Liver (tissue), 9 donors: ENCODE measurements around the gene RSPH6A. TPM values are rescaled to one million over a fixed set of nuclear protein-coding genes. Genes with fewer than 3 reads are reported as not detected.

Experiments
- DNase-seq: peaks from one replicate; pipeline ENCODE4 v3.0.0-alpha.2; 2017; ENCODE audit warnings: low spot score
- H3K27ac ChIP-seq, 2 donors: one replicate each; pipeline ENCODE4 v1.7.0; 2013; ENCODE audit warnings: inconsistent platforms in 2 of 2, low read length in 2 of 2, control low read depth in 1 of 2, low read depth in 1 of 2, mild to moderate bottlenecking in 1 of 2
- H3K27me3 ChIP-seq, 4 donors: one replicate each; pipeline versions ENCODE4 v1.6.1 to v1.7.0; 2013; ENCODE audit warnings: low read length in 3 of 4, inconsistent platforms in 1 of 4, mild to moderate bottlenecking in 1 of 4, moderate library complexity in 1 of 4; ENCODE audit not compliant: control insufficient read depth in 4 of 4, insufficient read depth in 4 of 4
- H3K36me3 ChIP-seq, 4 donors: one replicate each; pipeline versions ENCODE4 v1.6.1 to v1.7.0; 2013; ENCODE audit warnings: low read length in 3 of 4, mild to moderate bottlenecking in 3 of 4, low read depth in 1 of 4, moderate library complexity in 1 of 4; ENCODE audit not compliant: control insufficient read depth in 4 of 4, insufficient read depth in 3 of 4
- H3K4me1 ChIP-seq, 4 donors: one replicate each; pipeline versions ENCODE4 v1.6.1 to v1.7.0; 2013; ENCODE audit warnings: low read length in 3 of 4, mild to moderate bottlenecking in 3 of 4, moderate library complexity in 1 of 4; ENCODE audit not compliant: control insufficient read depth in 4 of 4, insufficient read depth in 4 of 4
- H3K4me3 ChIP-seq, 3 donors: one replicate each; pipeline versions ENCODE4 v1.6.1 to v1.7.0; 2013; ENCODE audit warnings: low read length in 3 of 3, control low read depth in 1 of 3, low read depth in 1 of 3, mild to moderate bottlenecking in 1 of 3
- H3K9ac ChIP-seq, 2 donors: one replicate each; pipeline ENCODE4 v1.7.0; 2013; ENCODE audit warnings: low read length in 2 of 2, mild to moderate bottlenecking in 2 of 2, moderate library complexity in 2 of 2, control low read depth in 1 of 2, low read depth in 1 of 2
- H3K9me3 ChIP-seq, 4 donors: one replicate each; pipeline versions ENCODE4 v1.6.1 to v1.7.0; 2013; ENCODE audit warnings: low read length in 3 of 4; ENCODE audit not compliant: control insufficient read depth in 4 of 4
- CTCF ChIP-seq: fragments of 150-350 bp; IDR thresholded peaks from 2 replicates; pipeline ENCODE4 v1.5.1; 2017; ENCODE audit warnings: improper control_type of control experiment, low read depth, low read length; ENCODE audit not compliant: missing input control
- EGR1 ChIP-seq, 2 donors: IDR thresholded peaks; 2 replicates each; pipeline ENCODE4 v1.6.1; 2016 to 2018; ENCODE audit warnings: antibody characterized with exemption in 2 of 2, low read depth in 2 of 2
- FOXA1 ChIP-seq: IDR thresholded peaks from 2 replicates; pipeline ENCODE4 v1.6.1; 2016; ENCODE audit warnings: antibody characterized with exemption
- FOXA2 ChIP-seq: IDR thresholded peaks from 2 replicates; pipeline ENCODE4 v1.6.1; 2016; ENCODE audit warnings: antibody characterized with exemption
- GABPA ChIP-seq, 2 donors: IDR thresholded peaks in 1 of 2; conservative IDR thresholded peaks in 1 of 2; 2 replicates each; pipeline ENCODE4 v1.6.1; 2016; ENCODE audit warnings: antibody characterized with exemption in 2 of 2, mild to moderate bottlenecking in 1 of 2, moderate library complexity in 1 of 2
- HNF4A ChIP-seq, 2 donors: conservative IDR thresholded peaks; 2 replicates each; pipeline ENCODE4 v1.6.1; 2016; ENCODE audit warnings: antibody characterized with exemption in 2 of 2, mild to moderate bottlenecking in 2 of 2
- HNF4G ChIP-seq: IDR thresholded peaks from 2 replicates; pipeline ENCODE4 v1.6.1; 2016; ENCODE audit warnings: antibody characterized with exemption
- JUND ChIP-seq, 2 donors: IDR thresholded peaks; 2 replicates each; pipeline ENCODE4 v1.6.1; 2016; ENCODE audit warnings: antibody characterized with exemption in 2 of 2
- MAX ChIP-seq: IDR thresholded peaks from 2 replicates; pipeline ENCODE4 v1.6.1; 2016; ENCODE audit warnings: antibody characterized with exemption
- NR2F2 ChIP-seq: IDR thresholded peaks from 2 replicates; pipeline ENCODE4 v1.6.1; 2016; ENCODE audit warnings: antibody characterized with exemption
- RAD21 ChIP-seq, 2 donors: IDR thresholded peaks; 2 replicates each; pipeline ENCODE4 v1.6.1; 2016; ENCODE audit warnings: antibody characterized with exemption in 2 of 2, mild to moderate bottlenecking in 2 of 2
- RXRA ChIP-seq, 2 donors: IDR thresholded peaks; 2 replicates each; pipeline ENCODE4 v1.6.1; 2017 to 2018; ENCODE audit warnings: antibody characterized with exemption in 2 of 2, mild to moderate bottlenecking in 1 of 2
- SP1 ChIP-seq: IDR thresholded peaks from 2 replicates; pipeline ENCODE4 v1.6.1; 2018; ENCODE audit warnings: antibody characterized with exemption, mild to moderate bottlenecking
- TAF1 ChIP-seq: conservative IDR thresholded peaks from 2 replicates; pipeline ENCODE4 v1.6.1; 2016; ENCODE audit warnings: antibody characterized with exemption, mild to moderate bottlenecking
- YY1 ChIP-seq: IDR thresholded peaks from 2 replicates; pipeline ENCODE4 v1.6.1; 2016; ENCODE audit warnings: antibody characterized with exemption, mild to moderate bottlenecking
- WGBS: extraction: QIAGEN DNeasy Blood & Tissue Kit; methylation state at CpG from one replicate; pipeline ENCODE4 v1.1.7; 2013; 5-methylcytosine and 5-hydroxymethylcytosine counted together
- polyA plus RNA-seq, 2 donors: library from polyadenylated mRNA; stranded (reverse) in 1 of 2; unstranded in 1 of 2; fragments of 200-250 nt in 1 of 2; fragments of >200 nt in 1 of 2; fragmentation: Nextera tagmentation in 1 of 2; extraction: Ambion mirVana in 1 of 2; gene quantifications; one replicate each; pipeline versions ENCODE4 v1.2.1 to v1.2.3, GENCODE V29; 2013 to 2015
- total RNA-seq, 2 donors: library from RNA; depleted of rRNA; stranded (reverse); fragments of >200 nt; gene quantifications; one replicate each; pipeline ENCODE4 v1.2.3, GENCODE V29; 2014
- TF ChIP-seq, protein P1 (sequence below): IDR thresholded peaks from 2 replicates; pipeline ENCODE4 v1.6.1; 2016; ENCODE audit warnings: antibody characterized with exemption
- TF ChIP-seq, protein P2 (sequence below): IDR thresholded peaks from 2 replicates; pipeline ENCODE4 v1.6.1; 2016; ENCODE audit warnings: antibody characterized with exemption
- TF ChIP-seq, protein P3 (sequence below): IDR thresholded peaks from 2 replicates; pipeline ENCODE4 v1.6.1; 2016; ENCODE audit warnings: antibody characterized with exemption, mild to moderate bottlenecking
- donor health status: healthy.
- donor health status: healthy.
- donor health status: healthy.
- donor health status: healthy.
- donor health status: healthy.

RSPH6A gene
- total and polyA plus RNA-seq, 4 donors = 0.08 TPM; not detected in 3

DNA sequence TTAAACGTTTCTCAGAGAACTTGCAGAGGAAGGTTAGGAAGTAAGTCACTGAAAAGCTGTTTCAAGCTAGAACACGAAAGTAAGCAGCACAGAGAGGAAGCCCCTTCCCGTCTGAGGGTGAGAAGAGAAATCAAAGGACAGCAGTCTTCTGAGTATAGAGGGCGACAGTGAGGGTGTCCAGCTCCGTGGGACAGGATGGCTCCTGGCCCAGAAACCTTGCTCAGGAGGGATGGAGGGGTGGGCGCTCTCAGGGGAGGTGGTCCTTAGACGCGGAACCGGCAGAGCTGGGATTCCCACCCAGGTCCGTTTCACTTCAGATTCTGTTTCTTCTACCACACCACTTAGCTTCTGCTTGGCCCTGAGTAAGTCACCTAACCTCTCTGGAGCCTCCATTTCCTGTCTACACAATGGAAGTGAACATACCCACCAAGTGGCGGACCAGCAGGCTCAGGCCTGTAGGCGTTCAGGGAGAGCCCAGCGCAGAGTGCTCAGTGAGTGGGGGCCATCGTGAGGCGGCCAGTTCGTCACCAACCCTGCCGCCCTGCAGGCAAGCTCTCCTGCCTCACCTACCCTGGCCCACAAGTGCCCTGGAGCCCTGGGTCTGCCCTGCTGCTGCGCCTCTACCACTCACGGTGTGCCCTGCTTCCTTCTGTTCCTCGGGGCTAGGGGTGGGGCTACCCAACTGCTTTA is 5.5 kb upstream of the RSPH6A start:
- Histone ChIP-seq H3K27ac (no peak overlapping the region), H3K36me3 (peaks cover 21 to 56% (median 24%) of the 10 kb centered on the region in 4 donors), H3K4me1 (peaks cover 0 to 7% (median 0%) of the 10 kb centered on the region in 4 donors)

GRCh38 chr19:45819769-45820168 is 4.7 kb upstream of the RSPH6A start:
- TF ChIP-seq TAF1 = no peak
- TF ChIP-seq MAX = no peak
- no peak for TF ChIP-seq EGR1 (IDR thresholded peaks at IDR 0.05; ENCODE audit: low read depth in 2 of 2)
- TF ChIP-seq YY1 = no peak
- TF ChIP-seq, protein P1, sequence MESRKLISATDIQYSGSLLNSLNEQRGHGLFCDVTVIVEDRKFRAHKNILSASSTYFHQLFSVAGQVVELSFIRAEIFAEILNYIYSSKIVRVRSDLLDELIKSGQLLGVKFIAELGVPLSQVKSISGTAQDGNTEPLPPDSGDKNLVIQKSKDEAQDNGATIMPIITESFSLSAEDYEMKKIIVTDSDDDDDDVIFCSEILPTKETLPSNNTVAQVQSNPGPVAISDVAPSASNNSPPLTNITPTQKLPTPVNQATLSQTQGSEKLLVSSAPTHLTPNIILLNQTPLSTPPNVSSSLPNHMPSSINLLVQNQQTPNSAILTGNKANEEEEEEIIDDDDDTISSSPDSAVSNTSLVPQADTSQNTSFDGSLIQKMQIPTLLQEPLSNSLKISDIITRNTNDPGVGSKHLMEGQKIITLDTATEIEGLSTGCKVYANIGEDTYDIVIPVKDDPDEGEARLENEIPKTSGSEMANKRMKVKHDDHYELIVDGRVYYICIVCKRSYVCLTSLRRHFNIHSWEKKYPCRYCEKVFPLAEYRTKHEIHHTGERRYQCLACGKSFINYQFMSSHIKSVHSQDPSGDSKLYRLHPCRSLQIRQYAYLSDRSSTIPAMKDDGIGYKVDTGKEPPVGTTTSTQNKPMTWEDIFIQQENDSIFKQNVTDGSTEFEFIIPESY = no peak
- no peak for TF ChIP-seq FOXA1
- no peak for TF ChIP-seq FOXA2
- TF ChIP-seq HNF4G = no peak
- no peak for TF ChIP-seq HNF4A (conservative IDR thresholded peaks at IDR 0.05)
- TF ChIP-seq RXRA (IDR thresholded peaks at IDR 0.05) = no peak
- TF ChIP-seq SP1 = no peak
- TF ChIP-seq RAD21 (IDR thresholded peaks at IDR 0.05) = no peak
- no peak for TF ChIP-seq CTCF
- TF ChIP-seq GABPA (IDR thresholded peaks at IDR 0.05 in 1 of 2, conservative IDR thresholded peaks at IDR 0.05 in 1 of 2) = no peak
- TF ChIP-seq JUND (IDR thresholded peaks at IDR 0.05) = no peak
- TF ChIP-seq, protein P2, sequence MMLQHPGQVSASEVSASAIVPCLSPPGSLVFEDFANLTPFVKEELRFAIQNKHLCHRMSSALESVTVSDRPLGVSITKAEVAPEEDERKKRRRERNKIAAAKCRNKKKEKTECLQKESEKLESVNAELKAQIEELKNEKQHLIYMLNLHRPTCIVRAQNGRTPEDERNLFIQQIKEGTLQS = no peak
- TF ChIP-seq, protein P3, sequence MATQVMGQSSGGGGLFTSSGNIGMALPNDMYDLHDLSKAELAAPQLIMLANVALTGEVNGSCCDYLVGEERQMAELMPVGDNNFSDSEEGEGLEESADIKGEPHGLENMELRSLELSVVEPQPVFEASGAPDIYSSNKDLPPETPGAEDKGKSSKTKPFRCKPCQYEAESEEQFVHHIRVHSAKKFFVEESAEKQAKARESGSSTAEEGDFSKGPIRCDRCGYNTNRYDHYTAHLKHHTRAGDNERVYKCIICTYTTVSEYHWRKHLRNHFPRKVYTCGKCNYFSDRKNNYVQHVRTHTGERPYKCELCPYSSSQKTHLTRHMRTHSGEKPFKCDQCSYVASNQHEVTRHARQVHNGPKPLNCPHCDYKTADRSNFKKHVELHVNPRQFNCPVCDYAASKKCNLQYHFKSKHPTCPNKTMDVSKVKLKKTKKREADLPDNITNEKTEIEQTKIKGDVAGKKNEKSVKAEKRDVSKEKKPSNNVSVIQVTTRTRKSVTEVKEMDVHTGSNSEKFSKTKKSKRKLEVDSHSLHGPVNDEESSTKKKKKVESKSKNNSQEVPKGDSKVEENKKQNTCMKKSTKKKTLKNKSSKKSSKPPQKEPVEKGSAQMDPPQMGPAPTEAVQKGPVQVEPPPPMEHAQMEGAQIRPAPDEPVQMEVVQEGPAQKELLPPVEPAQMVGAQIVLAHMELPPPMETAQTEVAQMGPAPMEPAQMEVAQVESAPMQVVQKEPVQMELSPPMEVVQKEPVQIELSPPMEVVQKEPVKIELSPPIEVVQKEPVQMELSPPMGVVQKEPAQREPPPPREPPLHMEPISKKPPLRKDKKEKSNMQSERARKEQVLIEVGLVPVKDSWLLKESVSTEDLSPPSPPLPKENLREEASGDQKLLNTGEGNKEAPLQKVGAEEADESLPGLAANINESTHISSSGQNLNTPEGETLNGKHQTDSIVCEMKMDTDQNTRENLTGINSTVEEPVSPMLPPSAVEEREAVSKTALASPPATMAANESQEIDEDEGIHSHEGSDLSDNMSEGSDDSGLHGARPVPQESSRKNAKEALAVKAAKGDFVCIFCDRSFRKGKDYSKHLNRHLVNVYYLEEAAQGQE = no peak
- no peak for TF ChIP-seq NR2F2
- no peak overlapping the region for H3K4me3 ChIP-seq
- no peak overlapping the region for H3K9ac ChIP-seq
- H3K27ac ChIP-seq = no peak overlapping the region
- no peaks in the 10 kb centered on the region for H3K27me3 ChIP-seq
- no peak for DNase-seq
- WGBS = 94% methylated on average over 6 of the region's 6 CpGs
- H3K36me3 ChIP-seq = peaks cover 14 to 50% (median 20%) of the 10 kb centered on the region in 4 donors
- H3K9me3 ChIP-seq = no peaks in the 10 kb centered on the region
- H3K4me1 ChIP-seq = peaks cover 0 to 7% (median 0%) of the 10 kb centered on the region in 4 donors

More for the DNA sequence above, 5.5 kb upstream of the RSPH6A start:
- no peak overlapping the region for H3K4me3 ChIP-seq
- DNase-seq = no peak
- no peaks in the 10 kb centered on the region for H3K27me3 ChIP-seq
- 83% methylated on average over 20 of the region's 20 CpGs for WGBS
- H3K9me3 ChIP-seq = no peaks in the 10 kb centered on the region
- H3K9ac ChIP-seq = no peak overlapping the region
- TF ChIP-seq SP1 (no peak), GABPA (IDR thresholded peaks at IDR 0.05 in 1 of 2, conservative IDR thresholded peaks at IDR 0.05 in 1 of 2) (no peak)
